AG10803 (cell line): ENCODE results near the gene ATP1A2.

Experiments
- DNase-seq: peaks from one replicate; pipeline ENCODE4 v3.0.0; 2010; ENCODE audit warnings: low read depth
- H3K4me3 ChIP-seq: 2 replicates; pipeline ENCODE4 v1.5.1; 2011; ENCODE audit warnings: mild to moderate bottlenecking, low read length, control low read depth
- CTCF ChIP-seq: conservative IDR thresholded peaks from 2 replicates; pipeline ENCODE4 v1.5.1; 2011; ENCODE audit warnings: mild to moderate bottlenecking, low read length, control low read depth, inconsistent platforms

Gene ATP1A2

GRCh38 chr1:160127381-160127780 lies 11.8 kb downstream of the ATP1A2 start:
- H3K4me3 ChIP-seq: no peak overlapping the region
- DNase-seq: no peak
- no peak for TF ChIP-seq CTCF

- no peak overlapping the region for H3K4me3 ChIP-seq
- TF ChIP-seq CTCF: no peak
- DNase-seq: peak; percentile 58
Measured at GRCh38 chr1:160127865-160128523, 12.4 kb downstream of the ATP1A2 start.

- H3K4me3 ChIP-seq: no peak overlapping the region
- DNase-seq: no peak
- TF ChIP-seq CTCF: no peak
Measured at GRCh38 chr1:160128636-160129035, 13.1 kb downstream of the ATP1A2 start.

- peak; percentile 28 for DNase-seq
- no peak overlapping the region for H3K4me3 ChIP-seq
- no peak for TF ChIP-seq CTCF
Measured at GRCh38 chr1:160129046-160129445, 13.5 kb downstream of the ATP1A2 start.

GRCh38 chr1:160129558-160129957 lies 14.0 kb downstream of the ATP1A2 start:
- no peak for DNase-seq
- no peak overlapping the region for H3K4me3 ChIP-seq
- no peak for TF ChIP-seq CTCF

- no peak for DNase-seq
- no peak overlapping the region for H3K4me3 ChIP-seq
- TF ChIP-seq CTCF: no peak
Measured at GRCh38 chr1:160129966-160130365, 14.4 kb downstream of the ATP1A2 start.

- H3K4me3 ChIP-seq: no peak overlapping the region
- TF ChIP-seq CTCF: no peak
- DNase-seq: no peak
Measured at GRCh38 chr1:160130486-160130885, 14.9 kb downstream of the ATP1A2 start.
